GM12891 (cell line): Measurements from ENCODE around the gene CTSF.
"Not testable (repeated sequence)": the region's sequence is repeated elsewhere in the genome, so short reads cannot be mapped to it uniquely, and the experiment has no call there.

Source experiments
- DNase-seq: peaks from one replicate; pipeline ENCODE4 v3.0.0; 2011; ENCODE audit warnings: low spot score; ENCODE audit not compliant: insufficient read length
- FAIRE-seq: peaks from 2 replicates; lab custom pipeline; 2011; peaks lifted over from hg19 to GRCh38; lab: Jason Lieb, UNC
- PAX5 ChIP-seq: IDR thresholded peaks from 2 replicates; pipeline ENCODE4 v1.6.1; 2011; ENCODE audit warnings: low read length, moderate library complexity, mild to moderate bottlenecking; ENCODE audit not compliant: insufficient read depth, severe bottlenecking
- POLR2A ChIP-seq: IDR thresholded peaks from 2 replicates; pipeline ENCODE4 v1.6.1; 2011; ENCODE audit warnings: low read depth, low read length, control low read depth
- POLR2AphosphoS5 ChIP-seq: IDR thresholded peaks from 2 replicates; pipeline ENCODE4 v1.6.1; 2011; ENCODE audit warnings: low read depth, low read length, control low read depth
- POU2F2 ChIP-seq: IDR thresholded peaks from 2 replicates; pipeline ENCODE4 v1.6.1; 2011; ENCODE audit warnings: low read depth, mild to moderate bottlenecking, control low read depth, low read length, moderate library complexity
- SPI1 ChIP-seq: IDR thresholded peaks from 2 replicates; pipeline ENCODE4 v1.6.1; 2011; ENCODE audit warnings: low read depth, low read length, control low read depth
- TAF1 ChIP-seq: IDR thresholded peaks from 2 replicates; pipeline ENCODE4 v1.6.1; 2011; ENCODE audit warnings: low read depth, low read length, control low read depth

CTSF gene

GRCh38 chr11:66542362-66542761 lies 26.0 kb downstream of the CTSF start:
- no peak for FAIRE-seq
- TF ChIP-seq POLR2A (no peak), TAF1 (no peak), SPI1 (no peak), PAX5 (no peak), POU2F2 (no peak), POLR2AphosphoS5 (no peak)
- DNase-seq: no peak

- no peak for TF ChIP-seq POLR2A
- no peak for TF ChIP-seq POLR2AphosphoS5
- TF ChIP-seq TAF1: no peak
- TF ChIP-seq POU2F2: no peak
- no peak for TF ChIP-seq SPI1
- no peak for TF ChIP-seq PAX5
- DNase-seq: no peak
- no peak for FAIRE-seq
Observed at GRCh38 chr11:66541892-66542291, 26.5 kb downstream of the CTSF start.

- DNase-seq, FAIRE-seq: not testable (repeated sequence)
Observed at GRCh38 chr11:66540598-66540997, 27.8 kb downstream of the CTSF start.

GRCh38 chr11:66539870-66540213 lies 28.6 kb downstream of the CTSF start:
- TF ChIP-seq POU2F2 (no peak), POLR2A (no peak), SPI1 (no peak), PAX5 (no peak), POLR2AphosphoS5 (no peak), TAF1 (no peak)
- no peak for FAIRE-seq
- DNase-seq: no peak

- TF ChIP-seq POU2F2: no peak
- no peak for TF ChIP-seq POLR2AphosphoS5
- TF ChIP-seq PAX5: no peak
- no peak for TF ChIP-seq SPI1
- TF ChIP-seq POLR2A: no peak
- no peak for TF ChIP-seq TAF1
- DNase-seq (no peak), FAIRE-seq (no peak)
Observed at GRCh38 chr11:66539170-66539869, 29.1 kb downstream of the CTSF start.

GRCh38 chr11:66532784-66533183 lies 35.6 kb downstream of the CTSF start:
- no peak for FAIRE-seq
- TF ChIP-seq TAF1 (no peak), POLR2AphosphoS5 (no peak), POLR2A (no peak)
- DNase-seq: no peak

GRCh38 chr11:66531841-66532240 lies 36.6 kb downstream of the CTSF start:
- no peak for FAIRE-seq
- DNase-seq: no peak
- TF ChIP-seq POLR2A (no peak), SPI1 (no peak), POU2F2 (no peak), TAF1 (no peak), POLR2AphosphoS5 (no peak), PAX5 (no peak)

- no peak for FAIRE-seq
- TF ChIP-seq SPI1: no peak
- no peak for TF ChIP-seq POU2F2
- no peak for TF ChIP-seq POLR2A
- no peak for TF ChIP-seq PAX5
- no peak for DNase-seq
Observed at GRCh38 chr11:66530927-66531709, 37.3 kb downstream of the CTSF start.

GRCh38 chr11:66529655-66530054 lies 38.8 kb downstream of the CTSF start:
- no peak for TF ChIP-seq PAX5
- TF ChIP-seq POLR2A: no peak
- TF ChIP-seq POLR2AphosphoS5: no peak
- TF ChIP-seq POU2F2: no peak
- no peak for TF ChIP-seq SPI1
- no peak for TF ChIP-seq TAF1
- DNase-seq (no peak), FAIRE-seq (no peak)

- TF ChIP-seq POLR2AphosphoS5: no peak
- TF ChIP-seq POLR2A: no peak
- TF ChIP-seq PAX5: no peak
- TF ChIP-seq SPI1: no peak
- no peak for TF ChIP-seq POU2F2
- no peak for TF ChIP-seq TAF1
- no peak for FAIRE-seq
Observed at GRCh38 chr11:66529069-66529468, 39.3 kb downstream of the CTSF start.

More at GRCh38 chr11:66529069-66529468, 39.3 kb downstream of the CTSF start:
- DNase-seq: no peak
